Measurements from ENCODE around the gene TRANK1.
"Not testable (repeated sequence)": the region's sequence is repeated elsewhere in the genome, so short reads cannot be mapped to it uniquely, and the experiment has no call there.

The TRANK1 gene

GRCh38 chr3:36957063-36957462 is 12.2 kb upstream of the TRANK1 start:
- no peak for DNase-seq (ENCODE audit: low read depth in 2 of 2)

- DNase-seq (ENCODE audit: low read depth in 2 of 2): no peak
Observed at GRCh38 chr3:36956155-36956554, 11.3 kb upstream of the TRANK1 start.

- DNase-seq (ENCODE audit: low read depth in 2 of 2): no peak
Observed at GRCh38 chr3:36954452-36955134, 9.7 kb upstream of the TRANK1 start.

GRCh38 chr3:36947814-36948213 is 3.0 kb upstream of the TRANK1 start:
- DNase-seq (ENCODE audit: low read depth in 2 of 2): not testable (repeated sequence)

- DNase-seq (ENCODE audit: low read depth in 2 of 2): no peak
Observed at GRCh38 chr3:36945333-36945980, 603 bp upstream of the TRANK1 start.

GRCh38 chr3:36944012-36944640 is 728 bp downstream of the TRANK1 start:
- peak; percentile 26 to 29 for DNase-seq (ENCODE audit: low read depth in 2 of 2)

GRCh38 chr3:36943601-36944000 is 1.3 kb downstream of the TRANK1 start:
- DNase-seq (ENCODE audit: low read depth in 2 of 2): no peak

GRCh38 chr3:36942638-36943248 is 2.1 kb downstream of the TRANK1 start:
- no peak for DNase-seq (ENCODE audit: low read depth in 2 of 2)

- no peak for DNase-seq (ENCODE audit: low read depth in 2 of 2)
Observed at GRCh38 chr3:36941658-36942057, 3.2 kb downstream of the TRANK1 start.

- no peak for DNase-seq (ENCODE audit: low read depth in 2 of 2)
Observed at GRCh38 chr3:36941162-36941561, 3.7 kb downstream of the TRANK1 start.

- DNase-seq (ENCODE audit: low read depth in 2 of 2): no peak
Observed at GRCh38 chr3:36937492-36937891, 7.4 kb downstream of the TRANK1 start.

- no peak for DNase-seq (ENCODE audit: low read depth in 2 of 2)
Observed at GRCh38 chr3:36933540-36934296, 11.1 kb downstream of the TRANK1 start.

GRCh38 chr3:36931424-36931823 is 13.4 kb downstream of the TRANK1 start:
- not testable (repeated sequence) for DNase-seq (ENCODE audit: low read depth in 2 of 2)

- no peak for DNase-seq (ENCODE audit: low read depth in 2 of 2)
Observed at GRCh38 chr3:36928220-36928619, 16.6 kb downstream of the TRANK1 start.

GRCh38 chr3:36926292-36926897 is 18.5 kb downstream of the TRANK1 start:
- DNase-seq (ENCODE audit: low read depth in 2 of 2): no peak

GRCh38 chr3:36924744-36925521 is 19.9 kb downstream of the TRANK1 start:
- no peak for DNase-seq (ENCODE audit: low read depth in 2 of 2)

- DNase-seq (ENCODE audit: low read depth in 2 of 2): no peak
Observed at GRCh38 chr3:36923981-36924743, 20.7 kb downstream of the TRANK1 start.

- DNase-seq (ENCODE audit: low read depth in 2 of 2): no peak
Observed at GRCh38 chr3:36923523-36923943, 21.3 kb downstream of the TRANK1 start.

GRCh38 chr3:36920884-36921567 is 23.8 kb downstream of the TRANK1 start:
- DNase-seq (ENCODE audit: low read depth in 2 of 2): no peak
